Measurements from ENCODE around the gene LTB4R2. TPM values are rescaled to one million over a fixed set of nuclear protein-coding genes. Genes with fewer than 3 reads are reported as not detected.

LTB4R2 gene
- total RNA-seq, 1 donor from 2014 or later, result 1.5 TPM

- TF ChIP-seq, protein P1, sequence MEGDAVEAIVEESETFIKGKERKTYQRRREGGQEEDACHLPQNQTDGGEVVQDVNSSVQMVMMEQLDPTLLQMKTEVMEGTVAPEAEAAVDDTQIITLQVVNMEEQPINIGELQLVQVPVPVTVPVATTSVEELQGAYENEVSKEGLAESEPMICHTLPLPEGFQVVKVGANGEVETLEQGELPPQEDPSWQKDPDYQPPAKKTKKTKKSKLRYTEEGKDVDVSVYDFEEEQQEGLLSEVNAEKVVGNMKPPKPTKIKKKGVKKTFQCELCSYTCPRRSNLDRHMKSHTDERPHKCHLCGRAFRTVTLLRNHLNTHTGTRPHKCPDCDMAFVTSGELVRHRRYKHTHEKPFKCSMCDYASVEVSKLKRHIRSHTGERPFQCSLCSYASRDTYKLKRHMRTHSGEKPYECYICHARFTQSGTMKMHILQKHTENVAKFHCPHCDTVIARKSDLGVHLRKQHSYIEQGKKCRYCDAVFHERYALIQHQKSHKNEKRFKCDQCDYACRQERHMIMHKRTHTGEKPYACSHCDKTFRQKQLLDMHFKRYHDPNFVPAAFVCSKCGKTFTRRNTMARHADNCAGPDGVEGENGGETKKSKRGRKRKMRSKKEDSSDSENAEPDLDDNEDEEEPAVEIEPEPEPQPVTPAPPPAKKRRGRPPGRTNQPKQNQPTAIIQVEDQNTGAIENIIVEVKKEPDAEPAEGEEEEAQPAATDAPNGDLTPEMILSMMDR (IDR thresholded peaks at IDR 0.05; ENCODE audit: insufficient read depth, low read length, poor library complexity, severe bottlenecking), result no peak
- Histone ChIP-seq H3K4me3 (ENCODE audit: low read depth, low read length) (no peak overlapping the region), H3K36me3 (ENCODE audit: control insufficient read depth, insufficient read depth, low read length) (peaks cover 1% of the 10 kb centered on the region), H3K27me3 (ENCODE audit: control insufficient read depth, insufficient read depth, low read length) (no peaks in the 10 kb centered on the region)
- no peak for DNase-seq (ENCODE audit: low read depth)
Measured at GRCh38 chr14:24263848-24264247, 46.1 kb upstream of the LTB4R2 start.

DNA sequence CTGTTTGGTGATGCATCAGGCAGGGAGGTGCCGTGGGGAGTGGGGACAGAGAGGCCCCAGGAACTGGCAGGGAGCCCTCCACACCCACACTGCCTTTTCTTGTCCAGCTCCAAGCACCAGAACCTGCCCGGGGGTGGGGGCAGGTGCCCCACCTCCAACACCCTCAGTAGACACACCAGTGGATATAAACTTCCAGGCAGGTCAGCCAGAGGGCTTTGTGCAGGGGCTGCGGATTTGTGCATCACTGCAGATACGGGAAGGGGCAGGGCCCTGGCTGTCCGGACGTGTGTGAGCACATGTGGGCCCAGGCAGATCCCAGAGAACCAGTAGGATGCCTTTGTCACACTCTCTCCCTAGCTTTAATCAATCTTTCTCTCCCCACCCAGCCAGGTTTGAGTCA is 45.6 kb upstream of the LTB4R2 start:
- H3K36me3 ChIP-seq (ENCODE audit: control insufficient read depth, insufficient read depth, low read length), result peaks cover 2% of the 10 kb centered on the region
- no peaks in the 10 kb centered on the region for H3K27me3 ChIP-seq (ENCODE audit: control insufficient read depth, insufficient read depth, low read length)
- DNase-seq (ENCODE audit: low read depth), result no peak
- H3K4me3 ChIP-seq (ENCODE audit: low read depth, low read length), result no peak overlapping the region
- TF ChIP-seq, protein P1 (IDR thresholded peaks at IDR 0.05; ENCODE audit: insufficient read depth, low read length, poor library complexity, severe bottlenecking), result no peak

DNA sequence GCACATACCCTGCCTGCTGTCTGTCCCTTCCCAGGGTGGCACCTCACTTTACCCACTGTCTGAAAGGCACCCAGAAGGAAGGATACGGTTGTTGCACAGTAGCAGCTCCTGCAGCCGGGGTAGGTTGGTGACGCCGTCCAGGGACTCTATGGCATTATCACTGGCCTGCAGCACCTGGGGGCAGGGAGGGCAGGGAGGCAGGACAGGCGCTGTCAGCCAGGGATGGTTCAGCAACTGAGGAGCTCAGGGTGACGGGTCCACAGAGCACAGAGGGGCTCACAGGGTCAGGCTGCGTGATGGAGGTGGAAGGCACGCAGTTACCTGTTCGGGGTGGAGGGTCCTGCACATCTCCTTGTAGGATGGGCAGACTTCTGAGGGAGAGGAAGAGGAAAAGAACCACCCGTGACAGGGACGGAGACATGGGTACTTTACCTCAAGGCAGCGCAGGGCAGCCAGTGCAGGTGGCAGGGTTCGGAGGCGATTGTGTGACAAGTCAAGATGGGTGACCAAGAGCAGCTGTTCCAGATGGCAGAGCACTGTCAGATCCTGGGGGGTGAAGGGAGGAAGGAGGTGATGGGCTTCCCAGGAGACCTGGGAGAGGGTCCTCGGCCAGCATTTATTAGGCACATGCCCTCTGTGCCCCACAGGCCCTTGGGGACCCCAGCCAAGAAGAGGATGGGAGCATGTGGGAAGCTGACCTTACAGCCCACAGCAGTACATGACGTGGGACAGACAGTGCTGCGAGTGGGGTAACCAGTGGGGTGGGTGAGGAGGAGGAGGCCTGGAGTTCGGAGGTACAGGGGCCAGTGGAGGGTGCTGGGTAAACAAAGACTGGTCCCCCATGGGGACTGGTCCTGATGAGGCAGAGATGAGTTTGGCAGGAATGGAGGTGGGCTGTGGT is 43.3 kb upstream of the LTB4R2 start:
- TF ChIP-seq, protein P1 (IDR thresholded peaks at IDR 0.05; ENCODE audit: insufficient read depth, low read length, poor library complexity, severe bottlenecking), result no peak
- H3K4me3 ChIP-seq (ENCODE audit: low read depth, low read length), result no peak overlapping the region
- peaks cover 3% of the 10 kb centered on the region for H3K36me3 ChIP-seq (ENCODE audit: control insufficient read depth, insufficient read depth, low read length)
- no peaks in the 10 kb centered on the region for H3K27me3 ChIP-seq (ENCODE audit: control insufficient read depth, insufficient read depth, low read length)
- no peak for DNase-seq (ENCODE audit: low read depth)

DNA sequence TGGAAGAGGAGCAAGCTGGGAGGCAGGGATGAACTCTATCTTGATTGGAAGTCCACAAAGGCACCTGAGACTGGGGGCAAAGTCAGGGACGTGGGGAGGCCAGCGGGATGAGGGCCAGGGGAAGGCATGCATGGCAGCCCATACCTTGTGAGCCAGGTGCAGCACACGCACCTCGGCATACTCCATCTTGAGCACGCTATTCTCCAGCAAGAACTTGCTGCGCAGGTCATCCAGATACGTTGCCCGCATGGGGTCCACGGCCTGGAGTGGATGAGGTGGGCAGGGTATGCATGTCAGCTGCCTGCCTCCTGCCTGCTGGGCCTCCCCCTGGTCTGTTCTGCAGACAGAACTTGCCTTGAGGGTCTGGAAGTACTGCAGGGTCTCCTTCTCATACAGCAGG is 42.4 kb upstream of the LTB4R2 start:
- no peak for DNase-seq (ENCODE audit: low read depth)
- Histone ChIP-seq H3K27me3 (ENCODE audit: control insufficient read depth, insufficient read depth, low read length) (no peaks in the 10 kb centered on the region), H3K36me3 (ENCODE audit: control insufficient read depth, insufficient read depth, low read length) (peaks cover 3% of the 10 kb centered on the region), H3K4me3 (ENCODE audit: low read depth, low read length) (no peak overlapping the region)
- TF ChIP-seq, protein P1 (IDR thresholded peaks at IDR 0.05; ENCODE audit: insufficient read depth, low read length, poor library complexity, severe bottlenecking), result no peak

GRCh38 chr14:24268225-24268624 is 41.7 kb upstream of the LTB4R2 start:
- Histone ChIP-seq H3K36me3 (ENCODE audit: control insufficient read depth, insufficient read depth, low read length) (peaks cover 3% of the 10 kb centered on the region), H3K4me3 (ENCODE audit: low read depth, low read length) (no peak overlapping the region), H3K27me3 (ENCODE audit: control insufficient read depth, insufficient read depth, low read length) (no peaks in the 10 kb centered on the region)
- DNase-seq (ENCODE audit: low read depth), result no peak
- TF ChIP-seq, protein P1 (IDR thresholded peaks at IDR 0.05; ENCODE audit: insufficient read depth, low read length, poor library complexity, severe bottlenecking), result no peak
